GM10847 (cell line): ENCODE measurements around the gene ABCC1.

Experiments used
- POLR2A ChIP-seq: IDR thresholded peaks from 2 replicates; pipeline ENCODE4 v1.6.1; 2011; ENCODE audit not compliant: insufficient read length; ENCODE audit errors: extremely low read depth

The ABCC1 gene

GRCh38 chr16:15932939-15933338 is 16.5 kb upstream of the ABCC1 start:
- no peak for TF ChIP-seq POLR2A

- TF ChIP-seq POLR2A = no peak
Observed at GRCh38 chr16:15933781-15934180, 15.6 kb upstream of the ABCC1 start.

GRCh38 chr16:15934991-15935390 is 14.4 kb upstream of the ABCC1 start:
- no peak for TF ChIP-seq POLR2A

GRCh38 chr16:15942931-15943690 is 6.3 kb upstream of the ABCC1 start:
- TF ChIP-seq POLR2A = no peak

- no peak for TF ChIP-seq POLR2A
Observed at GRCh38 chr16:15946257-15947044, 3.0 kb upstream of the ABCC1 start.

- TF ChIP-seq POLR2A = no peak
Observed at GRCh38 chr16:15947983-15948509, 1.4 kb upstream of the ABCC1 start.

GRCh38 chr16:15948532-15949209 is 745 bp upstream of the ABCC1 start:
- no peak for TF ChIP-seq POLR2A

GRCh38 chr16:15950161-15950854 is 892 bp downstream of the ABCC1 start:
- TF ChIP-seq POLR2A = no peak

- no peak for TF ChIP-seq POLR2A
Observed at GRCh38 chr16:15950869-15951268, 1.5 kb downstream of the ABCC1 start.

GRCh38 chr16:15951852-15952251 is 2.4 kb downstream of the ABCC1 start:
- TF ChIP-seq POLR2A = no peak

GRCh38 chr16:15952265-15952711 is 2.9 kb downstream of the ABCC1 start:
- TF ChIP-seq POLR2A = no peak

GRCh38 chr16:15953477-15953876 is 4.1 kb downstream of the ABCC1 start:
- TF ChIP-seq POLR2A = no peak

GRCh38 chr16:15953929-15954813 is 4.8 kb downstream of the ABCC1 start:
- TF ChIP-seq POLR2A = no peak

GRCh38 chr16:15954814-15955151 is 5.4 kb downstream of the ABCC1 start:
- no peak for TF ChIP-seq POLR2A
